ENCODE results near the gene SNAP91.

- TF ChIP-seq CTCF (optimal IDR thresholded peaks at IDR 0.05 in 1 of 3, IDR thresholded peaks at IDR 0.05 in 1 of 3, conservative IDR thresholded peaks at IDR 0.05 in 1 of 3; ENCODE audit: extremely low read depth in 1 of 3, insufficient read depth in 2 of 3, low read length in 3 of 3) (peak; percentile 36 to 53 (median 47)), EZH2 (IDR thresholded peaks at IDR 0.05; ENCODE audit: low read length) (no peak)
Measured at GRCh38 chr6:83615025-83615999, 93.6 kb downstream of the SNAP91 start.
